ENCODE data around the gene ACTA1. TPM values are rescaled to one million over a fixed set of nuclear protein-coding genes. Genes with fewer than 3 reads are reported as not detected.

The ACTA1 gene
- total RNA-seq, 2 experiments from 2014 or later: not detected

DNA sequence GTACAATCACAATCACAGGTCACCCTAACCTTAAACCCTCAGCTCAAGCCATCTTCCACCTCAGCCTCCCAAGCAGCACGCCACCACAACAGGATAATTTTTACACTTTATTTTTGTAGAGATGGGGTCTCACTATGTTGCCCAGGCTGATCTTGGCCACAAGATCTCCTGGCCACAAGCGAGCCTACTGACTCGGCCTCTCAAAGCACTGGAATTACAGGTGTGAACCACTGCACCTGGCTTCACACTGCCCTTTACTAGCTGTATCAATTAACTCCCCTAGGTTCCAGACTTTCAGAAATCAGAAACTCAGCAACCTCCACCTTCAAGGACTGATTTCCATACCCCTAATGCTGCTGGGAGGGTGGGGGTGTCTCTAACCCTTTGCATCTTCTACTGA lies 37.3 kb upstream of the ACTA1 start:
- ChIA-PET POLR2A (interaction anchor here (0.6 kb wide), 3 partner anchors 30 to 662 kb away, joined by 3 to 5 read pairs (median 3); no protein-coding TSS in a partner anchor), CTCF (ENCODE audit: unreplicated experiment) (no interaction called here)
- TF ChIP-seq CTCF (conservative IDR thresholded peaks at IDR 0.05; ENCODE audit: low read length) (no peak), EZH2phosphoT487 (IDR thresholded peaks at IDR 0.05; ENCODE audit: borderline replicate concordance, low read depth, low read length) (no peak)
- Histone ChIP-seq H4K20me1 (ENCODE audit: insufficient read depth, low read length) (peaks cover 3% of the 10 kb centered on the region; the same call in 1 of the 2 replicates), H3K36me3 (ENCODE audit: insufficient read depth, low read length) (peaks cover 91% of the 10 kb centered on the region), H3K4me3 (ENCODE audit: low read depth, low read length, poor library complexity, severe bottlenecking) (no peak overlapping the region), H3K9me2 (ENCODE audit: insufficient read depth, low read length) (no peaks in the 10 kb centered on the region), H3K9me3 (ENCODE audit: low read length) (no peaks in the 10 kb centered on the region), H3K79me2 (ENCODE audit: insufficient read depth, low read depth, low read length) (no peaks in the 10 kb centered on the region), H3K4me2 (ENCODE audit: low read length) (no peak overlapping the region), H3K27ac (ENCODE audit: low read depth, low read length, poor library complexity, severe bottlenecking) (no peak overlapping the region), H3K4me1 (ENCODE audit: insufficient read depth, low read length, poor library complexity, severe bottlenecking) (no peaks in the 10 kb centered on the region), H2AFZ (ENCODE audit: low read length) (no peak overlapping the region)
- intact Hi-C loops (cut with micrococcal nuclease; ENCODE audit: unreplicated experiment): no loop called here
- no peak for DNase-seq (ENCODE audit: low spot score)
- BruUV-seq (replicated peaks): no TSS peak

GRCh38 chr1:229470406-229471043 lies 36.6 kb upstream of the ACTA1 start:
- no peak for DNase-seq (ENCODE audit: low spot score)
- Histone ChIP-seq H3K4me3 (ENCODE audit: low read depth, low read length, poor library complexity, severe bottlenecking) (no peak overlapping the region), H2AFZ (ENCODE audit: low read length) (no peak overlapping the region), H3K4me2 (ENCODE audit: low read length) (no peak overlapping the region), H3K79me2 (ENCODE audit: insufficient read depth, low read depth, low read length) (no peaks in the 10 kb centered on the region), H3K9me2 (ENCODE audit: insufficient read depth, low read length) (no peaks in the 10 kb centered on the region), H3K4me1 (ENCODE audit: insufficient read depth, low read length, poor library complexity, severe bottlenecking) (no peaks in the 10 kb centered on the region), H3K36me3 (ENCODE audit: insufficient read depth, low read length) (peaks cover 91% of the 10 kb centered on the region), H3K27ac (ENCODE audit: low read depth, low read length, poor library complexity, severe bottlenecking) (no peak overlapping the region), H4K20me1 (ENCODE audit: insufficient read depth, low read length) (peaks cover 3% of the 10 kb centered on the region; the same call in 1 of the 2 replicates), H3K9me3 (ENCODE audit: low read length) (no peaks in the 10 kb centered on the region)
- BruUV-seq (replicated peaks): no TSS peak
- TF ChIP-seq EZH2phosphoT487 (IDR thresholded peaks at IDR 0.05; ENCODE audit: borderline replicate concordance, low read depth, low read length): no peak
- TF ChIP-seq CTCF (conservative IDR thresholded peaks at IDR 0.05; ENCODE audit: low read length): no peak
- intact Hi-C loops (cut with micrococcal nuclease; ENCODE audit: unreplicated experiment): no loop called here
- ChIA-PET POLR2A (interaction anchor here (0.6 kb wide), 3 partner anchors 36 to 661 kb away, joined by 3 to 5 read pairs (median 4); no protein-coding TSS in a partner anchor), CTCF (ENCODE audit: unreplicated experiment) (no interaction called here)

DNA sequence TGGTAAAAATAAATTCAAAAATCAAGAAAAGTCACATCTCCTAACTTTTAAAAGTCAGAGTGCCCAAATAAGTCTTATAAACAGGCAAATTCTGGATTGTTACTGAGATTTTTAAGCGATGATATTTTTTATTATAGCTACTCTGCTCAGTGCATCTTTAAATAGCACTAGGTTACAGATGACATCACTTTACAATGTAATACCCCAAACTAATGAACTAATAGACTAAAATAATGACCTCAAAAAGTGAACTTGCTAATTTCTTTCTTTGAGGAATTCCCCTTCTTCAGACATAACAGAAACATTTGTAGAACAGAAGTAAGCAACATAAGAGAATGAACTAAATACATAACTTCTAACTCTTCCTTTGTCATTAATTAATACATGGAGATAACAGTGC lies 33.0 kb upstream of the ACTA1 start:
- H3K9me2 ChIP-seq (ENCODE audit: insufficient read depth, low read length): no peaks in the 10 kb centered on the region
- no TSS peak for BruUV-seq (replicated peaks)
- H3K27ac ChIP-seq (ENCODE audit: low read depth, low read length, poor library complexity, severe bottlenecking): no peak overlapping the region
- TF ChIP-seq CTCF (conservative IDR thresholded peaks at IDR 0.05; ENCODE audit: low read length) (no peak), EZH2phosphoT487 (IDR thresholded peaks at IDR 0.05; ENCODE audit: borderline replicate concordance, low read depth, low read length) (no peak)
- no peaks in the 10 kb centered on the region for H3K9me3 ChIP-seq (ENCODE audit: low read length)
- intact Hi-C loops (cut with micrococcal nuclease; ENCODE audit: unreplicated experiment): no loop called here
- ChIA-PET POLR2A (interaction anchor here (1.4 to 2.4 kb wide), 2 partner anchors 17 to 25 kb away, joined by 5 to 10 read pairs; no protein-coding TSS in a partner anchor), CTCF (ENCODE audit: unreplicated experiment) (no interaction called here)
- H3K4me3 ChIP-seq (ENCODE audit: low read depth, low read length, poor library complexity, severe bottlenecking): no peak overlapping the region
- H2AFZ ChIP-seq (ENCODE audit: low read length): no peak overlapping the region
- no peaks in the 10 kb centered on the region for H3K4me1 ChIP-seq (ENCODE audit: insufficient read depth, low read length, poor library complexity, severe bottlenecking)
- DNase-seq (ENCODE audit: low spot score): no peak
- no peaks in the 10 kb centered on the region for H3K79me2 ChIP-seq (ENCODE audit: insufficient read depth, low read depth, low read length)
- no peak overlapping the region for H3K4me2 ChIP-seq (ENCODE audit: low read length)
- H4K20me1 ChIP-seq (ENCODE audit: insufficient read depth, low read length): peaks cover 3% of the 10 kb centered on the region; the same call in 1 of the 2 replicates
- H3K36me3 ChIP-seq (ENCODE audit: insufficient read depth, low read length): peaks cover 97% of the 10 kb centered on the region

Data from OCI-LY7 (cell line).